ENCODE measurements around the gene C4orf50.

DNA sequence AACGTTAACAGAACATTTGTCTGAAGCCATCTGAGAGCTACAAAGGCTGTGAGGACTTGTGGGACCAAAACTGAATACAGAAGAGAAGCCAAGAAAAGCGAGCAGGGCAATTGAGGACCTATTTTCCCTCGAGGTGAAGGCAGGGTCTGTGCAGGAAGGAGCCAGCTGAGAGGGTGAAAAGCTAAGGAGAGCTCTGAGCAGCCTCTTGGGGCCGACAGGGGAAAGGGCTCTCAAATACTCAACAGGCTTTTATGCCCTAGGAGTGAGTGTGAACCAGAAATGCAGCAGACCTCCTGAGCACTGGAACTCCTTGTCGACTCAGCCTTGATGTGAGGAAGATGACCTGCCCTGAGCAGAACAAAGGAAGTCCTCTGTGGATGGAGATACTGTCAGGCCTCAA lies 54.2 kb downstream of the C4orf50 start:
- TF ChIP-seq GATA3 (IDR thresholded peaks at IDR 0.05; ENCODE audit: low read depth, low read length): no peak
- no peak for TF ChIP-seq GATA2 (IDR thresholded peaks at IDR 0.05; ENCODE audit: low read depth, low read length)
